GM23338 (cell line): Measurements from ENCODE around the gene PIK3AP1. TPM values are rescaled to one million over a fixed set of nuclear protein-coding genes. Genes with fewer than 3 reads are reported as not detected.

Source experiments
- CREB1 ChIP-seq: fragments of 250-450 bp; sonication (Bioruptor Pico); IDR thresholded peaks from 2 replicates; pipeline ENCODE4 v1.5.0; 2020; ENCODE audit warnings: low read depth, mild to moderate bottlenecking, moderate library complexity
- EZH2 ChIP-seq: fragments of 200-600 bp; sonication (generic); IDR thresholded peaks from one replicate; pipeline ENCODE4 v1.8.0; 2017; ENCODE audit warnings: antibody characterized with exemption, mild to moderate bottlenecking, low read depth; ENCODE audit not compliant: unreplicated experiment
- EZH2phosphoT487 ChIP-seq: fragments of 200-600 bp; sonication (generic); IDR thresholded peaks from one replicate; pipeline ENCODE4 v1.8.1; 2018; ENCODE audit warnings: antibody characterized with exemption; ENCODE audit not compliant: unreplicated experiment
- JUNB ChIP-seq: IDR thresholded peaks from one replicate; pipeline ENCODE4 v1.6.1; 2016; ENCODE audit warnings: antibody characterized with exemption; ENCODE audit not compliant: unreplicated experiment
- NANOG ChIP-seq: IDR thresholded peaks from 2 replicates; pipeline ENCODE4 v1.6.1; 2016; ENCODE audit warnings: antibody characterized with exemption, borderline replicate concordance
- POLR2AphosphoS5 ChIP-seq: IDR thresholded peaks from 2 replicates; pipeline ENCODE4 v1.6.1; 2016; ENCODE audit warnings: antibody characterized with exemption, low read depth
- STAT1 ChIP-seq: IDR thresholded peaks from one replicate; pipeline ENCODE4 v1.6.1; 2016; ENCODE audit warnings: antibody characterized with exemption; ENCODE audit not compliant: unreplicated experiment
- ZNF114 ChIP-seq: fragments of 250-450 bp; sonication (Bioruptor Pico); IDR thresholded peaks from 2 replicates; pipeline ENCODE4 v1.5.0; 2020; ENCODE audit warnings: mild to moderate bottlenecking, moderate library complexity
- ZNF331 ChIP-seq: fragments of 250-450 bp; sonication (Bioruptor Pico); IDR thresholded peaks from 2 replicates; pipeline ENCODE4 v1.5.0; 2020; ENCODE audit warnings: low read depth, mild to moderate bottlenecking, moderate library complexity
- polyA plus RNA-seq: library from polyadenylated mRNA; unstranded; fragments of >200 nt; fragmentation: Nextera tagmentation; extraction: Ambion mirVana; gene quantifications from 2 replicates; pipeline ENCODE4 v1.2.1, GENCODE V29; 2016
- total RNA-seq: library from RNA; depleted of rRNA; stranded (reverse); fragments of >200 nt; shearing (Covaris generic); gene quantifications from 2 replicates; pipeline ENCODE4 v1.2.3, GENCODE V29; 2014
- TF ChIP-seq, protein P1 (sequence below): fragments of 250-450 bp; sonication (Bioruptor Pico); IDR thresholded peaks from 2 replicates; pipeline ENCODE4 v1.5.0; 2020; ENCODE audit warnings: mild to moderate bottlenecking, moderate library complexity
- TF ChIP-seq, protein P2 (sequence below): IDR thresholded peaks from one replicate; pipeline ENCODE4 v1.6.1; 2018; ENCODE audit warnings: antibody characterized with exemption; ENCODE audit not compliant: unreplicated experiment
- TF ChIP-seq, protein P3 (sequence below): IDR thresholded peaks from 2 replicates; pipeline ENCODE4 v1.6.1; 2016; ENCODE audit warnings: antibody characterized with exemption

Gene PIK3AP1
- total and polyA plus RNA-seq, 2 experiments from 2014 or later: 0.65 to 2.3 TPM

DNA sequence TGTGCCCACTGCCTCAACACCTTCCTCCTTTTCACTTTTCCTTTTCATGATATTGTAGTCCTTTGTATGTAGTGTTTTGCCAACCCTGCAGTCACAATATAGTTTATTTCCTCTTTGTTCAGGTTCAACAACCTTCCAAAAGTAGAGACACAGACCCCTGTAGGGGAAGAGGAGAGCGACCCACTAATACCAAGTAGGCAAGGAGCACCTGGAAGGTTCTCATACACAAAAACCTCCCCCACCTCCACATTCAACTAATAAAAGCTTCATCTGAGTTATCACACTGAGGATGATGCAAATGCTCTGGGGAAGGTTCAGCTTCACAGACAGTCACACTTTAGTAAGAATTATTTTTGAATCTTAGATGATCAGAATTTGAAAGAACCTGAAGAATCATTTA lies 41.6 kb downstream of the PIK3AP1 start (continued):
- TF ChIP-seq, protein P1, sequence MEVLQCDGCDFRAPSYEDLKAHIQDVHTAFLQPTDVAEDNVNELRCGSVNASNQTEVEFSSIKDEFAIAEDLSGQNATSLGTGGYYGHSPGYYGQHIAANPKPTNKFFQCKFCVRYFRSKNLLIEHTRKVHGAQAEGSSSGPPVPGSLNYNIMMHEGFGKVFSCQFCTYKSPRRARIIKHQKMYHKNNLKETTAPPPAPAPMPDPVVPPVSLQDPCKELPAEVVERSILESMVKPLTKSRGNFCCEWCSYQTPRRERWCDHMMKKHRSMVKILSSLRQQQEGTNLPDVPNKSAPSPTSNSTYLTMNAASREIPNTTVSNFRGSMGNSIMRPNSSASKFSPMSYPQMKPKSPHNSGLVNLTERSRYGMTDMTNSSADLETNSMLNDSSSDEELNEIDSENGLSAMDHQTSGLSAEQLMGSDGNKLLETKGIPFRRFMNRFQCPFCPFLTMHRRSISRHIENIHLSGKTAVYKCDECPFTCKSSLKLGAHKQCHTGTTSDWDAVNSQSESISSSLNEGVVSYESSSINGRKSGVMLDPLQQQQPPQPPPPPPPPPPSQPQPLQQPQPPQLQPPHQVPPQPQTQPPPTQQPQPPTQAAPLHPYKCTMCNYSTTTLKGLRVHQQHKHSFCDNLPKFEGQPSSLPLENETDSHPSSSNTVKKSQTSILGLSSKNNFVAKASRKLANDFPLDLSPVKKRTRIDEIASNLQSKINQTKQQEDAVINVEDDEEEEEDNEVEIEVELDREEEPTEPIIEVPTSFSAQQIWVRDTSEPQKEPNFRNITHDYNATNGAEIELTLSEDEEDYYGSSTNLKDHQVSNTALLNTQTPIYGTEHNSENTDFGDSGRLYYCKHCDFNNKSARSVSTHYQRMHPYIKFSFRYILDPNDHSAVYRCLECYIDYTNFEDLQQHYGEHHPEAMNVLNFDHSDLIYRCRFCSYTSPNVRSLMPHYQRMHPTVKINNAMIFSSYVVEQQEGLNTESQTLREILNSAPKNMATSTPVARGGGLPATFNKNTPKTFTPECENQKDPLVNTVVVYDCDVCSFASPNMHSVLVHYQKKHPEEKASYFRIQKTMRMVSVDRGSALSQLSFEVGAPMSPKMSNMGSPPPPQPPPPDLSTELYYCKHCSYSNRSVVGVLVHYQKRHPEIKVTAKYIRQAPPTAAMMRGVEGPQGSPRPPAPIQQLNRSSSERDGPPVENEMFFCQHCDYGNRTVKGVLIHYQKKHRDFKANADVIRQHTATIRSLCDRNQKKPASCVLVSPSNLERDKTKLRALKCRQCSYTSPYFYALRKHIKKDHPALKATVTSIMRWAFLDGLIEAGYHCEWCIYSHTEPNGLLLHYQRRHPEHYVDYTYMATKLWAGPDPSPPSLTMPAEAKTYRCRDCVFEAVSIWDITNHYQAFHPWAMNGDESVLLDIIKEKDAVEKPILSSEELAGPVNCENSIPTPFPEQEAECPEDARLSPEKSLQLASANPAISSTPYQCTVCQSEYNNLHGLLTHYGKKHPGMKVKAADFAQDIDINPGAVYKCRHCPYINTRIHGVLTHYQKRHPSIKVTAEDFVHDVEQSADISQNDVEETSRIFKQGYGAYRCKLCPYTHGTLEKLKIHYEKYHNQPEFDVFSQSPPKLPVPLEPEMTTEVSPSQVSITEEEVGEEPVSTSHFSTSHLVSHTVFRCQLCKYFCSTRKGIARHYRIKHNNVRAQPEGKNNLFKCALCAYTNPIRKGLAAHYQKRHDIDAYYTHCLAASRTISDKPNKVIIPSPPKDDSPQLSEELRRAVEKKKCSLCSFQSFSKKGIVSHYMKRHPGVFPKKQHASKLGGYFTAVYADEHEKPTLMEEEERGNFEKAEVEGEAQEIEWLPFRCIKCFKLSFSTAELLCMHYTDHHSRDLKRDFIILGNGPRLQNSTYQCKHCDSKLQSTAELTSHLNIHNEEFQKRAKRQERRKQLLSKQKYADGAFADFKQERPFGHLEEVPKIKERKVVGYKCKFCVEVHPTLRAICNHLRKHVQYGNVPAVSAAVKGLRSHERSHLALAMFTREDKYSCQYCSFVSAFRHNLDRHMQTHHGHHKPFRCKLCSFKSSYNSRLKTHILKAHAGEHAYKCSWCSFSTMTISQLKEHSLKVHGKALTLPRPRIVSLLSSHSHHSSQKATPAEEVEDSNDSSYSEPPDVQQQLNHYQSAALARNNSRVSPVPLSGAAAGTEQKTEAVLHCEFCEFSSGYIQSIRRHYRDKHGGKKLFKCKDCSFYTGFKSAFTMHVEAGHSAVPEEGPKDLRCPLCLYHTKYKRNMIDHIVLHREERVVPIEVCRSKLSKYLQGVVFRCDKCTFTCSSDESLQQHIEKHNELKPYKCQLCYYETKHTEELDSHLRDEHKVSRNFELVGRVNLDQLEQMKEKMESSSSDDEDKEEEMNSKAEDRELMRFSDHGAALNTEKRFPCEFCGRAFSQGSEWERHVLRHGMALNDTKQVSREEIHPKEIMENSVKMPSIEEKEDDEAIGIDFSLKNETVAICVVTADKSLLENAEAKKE (CRISPR knock-in tag): no peak
- no peak for TF ChIP-seq CREB1 (CRISPR knock-in tag)
- no peak for TF ChIP-seq ZNF114
- TF ChIP-seq, protein P2, sequence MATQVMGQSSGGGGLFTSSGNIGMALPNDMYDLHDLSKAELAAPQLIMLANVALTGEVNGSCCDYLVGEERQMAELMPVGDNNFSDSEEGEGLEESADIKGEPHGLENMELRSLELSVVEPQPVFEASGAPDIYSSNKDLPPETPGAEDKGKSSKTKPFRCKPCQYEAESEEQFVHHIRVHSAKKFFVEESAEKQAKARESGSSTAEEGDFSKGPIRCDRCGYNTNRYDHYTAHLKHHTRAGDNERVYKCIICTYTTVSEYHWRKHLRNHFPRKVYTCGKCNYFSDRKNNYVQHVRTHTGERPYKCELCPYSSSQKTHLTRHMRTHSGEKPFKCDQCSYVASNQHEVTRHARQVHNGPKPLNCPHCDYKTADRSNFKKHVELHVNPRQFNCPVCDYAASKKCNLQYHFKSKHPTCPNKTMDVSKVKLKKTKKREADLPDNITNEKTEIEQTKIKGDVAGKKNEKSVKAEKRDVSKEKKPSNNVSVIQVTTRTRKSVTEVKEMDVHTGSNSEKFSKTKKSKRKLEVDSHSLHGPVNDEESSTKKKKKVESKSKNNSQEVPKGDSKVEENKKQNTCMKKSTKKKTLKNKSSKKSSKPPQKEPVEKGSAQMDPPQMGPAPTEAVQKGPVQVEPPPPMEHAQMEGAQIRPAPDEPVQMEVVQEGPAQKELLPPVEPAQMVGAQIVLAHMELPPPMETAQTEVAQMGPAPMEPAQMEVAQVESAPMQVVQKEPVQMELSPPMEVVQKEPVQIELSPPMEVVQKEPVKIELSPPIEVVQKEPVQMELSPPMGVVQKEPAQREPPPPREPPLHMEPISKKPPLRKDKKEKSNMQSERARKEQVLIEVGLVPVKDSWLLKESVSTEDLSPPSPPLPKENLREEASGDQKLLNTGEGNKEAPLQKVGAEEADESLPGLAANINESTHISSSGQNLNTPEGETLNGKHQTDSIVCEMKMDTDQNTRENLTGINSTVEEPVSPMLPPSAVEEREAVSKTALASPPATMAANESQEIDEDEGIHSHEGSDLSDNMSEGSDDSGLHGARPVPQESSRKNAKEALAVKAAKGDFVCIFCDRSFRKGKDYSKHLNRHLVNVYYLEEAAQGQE: no peak
- no peak for TF ChIP-seq ZNF331 (CRISPR knock-in tag)
- no peak for TF ChIP-seq JUNB
- TF ChIP-seq EZH2phosphoT487: no peak
- no peak for TF ChIP-seq POLR2AphosphoS5
- TF ChIP-seq, protein P3, sequence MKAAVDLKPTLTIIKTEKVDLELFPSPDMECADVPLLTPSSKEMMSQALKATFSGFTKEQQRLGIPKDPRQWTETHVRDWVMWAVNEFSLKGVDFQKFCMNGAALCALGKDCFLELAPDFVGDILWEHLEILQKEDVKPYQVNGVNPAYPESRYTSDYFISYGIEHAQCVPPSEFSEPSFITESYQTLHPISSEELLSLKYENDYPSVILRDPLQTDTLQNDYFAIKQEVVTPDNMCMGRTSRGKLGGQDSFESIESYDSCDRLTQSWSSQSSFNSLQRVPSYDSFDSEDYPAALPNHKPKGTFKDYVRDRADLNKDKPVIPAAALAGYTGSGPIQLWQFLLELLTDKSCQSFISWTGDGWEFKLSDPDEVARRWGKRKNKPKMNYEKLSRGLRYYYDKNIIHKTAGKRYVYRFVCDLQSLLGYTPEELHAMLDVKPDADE: no peak
- TF ChIP-seq NANOG: no peak
- TF ChIP-seq EZH2: no peak
- TF ChIP-seq STAT1: no peak
